Ovary (tissue), 3 donors: ENCODE results near the gene PARP9.

Experiments
- EP300 ChIP-seq: sonication (generic); formaldehyde crosslinking; IDR thresholded peaks from one replicate; pipeline ENCODE4 v1.6.1; 2017; ENCODE audit warnings: antibody characterized with exemption
- TF ChIP-seq, protein P1 (sequence below), 3 donors: fragments of 450-650 bp in 2 of 3; fragments of 200-600 bp in 1 of 3; IDR thresholded peaks; one replicate each; pipeline versions ENCODE4 v1.5.1 to v1.8.0; 2016 to 2022; ENCODE audit warnings: antibody characterized with exemption in 3 of 3, mild to moderate bottlenecking in 1 of 3
- donor health status: DM: no; HTN: no; CAD: no.

DNA sequence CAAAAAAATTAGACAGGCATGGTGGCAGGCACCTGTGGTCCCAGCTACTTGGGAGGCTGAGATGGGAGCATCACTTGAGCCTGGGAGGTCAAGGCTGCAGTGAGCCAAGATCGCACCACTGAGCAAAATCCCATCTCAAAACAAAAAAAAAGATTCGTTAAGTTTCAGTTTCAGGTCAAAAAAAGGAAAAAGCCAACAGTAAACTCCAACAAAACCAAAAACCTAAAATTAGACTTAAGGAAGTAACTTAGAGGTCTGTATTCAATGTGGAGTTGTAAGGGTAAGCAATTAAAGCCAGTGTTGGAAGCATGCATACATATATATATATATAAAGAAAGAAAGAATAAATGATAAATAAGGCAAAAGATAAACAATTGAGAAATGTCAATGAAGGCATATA is 61.2 kb downstream of the PARP9 start:
- TF ChIP-seq, protein P1, sequence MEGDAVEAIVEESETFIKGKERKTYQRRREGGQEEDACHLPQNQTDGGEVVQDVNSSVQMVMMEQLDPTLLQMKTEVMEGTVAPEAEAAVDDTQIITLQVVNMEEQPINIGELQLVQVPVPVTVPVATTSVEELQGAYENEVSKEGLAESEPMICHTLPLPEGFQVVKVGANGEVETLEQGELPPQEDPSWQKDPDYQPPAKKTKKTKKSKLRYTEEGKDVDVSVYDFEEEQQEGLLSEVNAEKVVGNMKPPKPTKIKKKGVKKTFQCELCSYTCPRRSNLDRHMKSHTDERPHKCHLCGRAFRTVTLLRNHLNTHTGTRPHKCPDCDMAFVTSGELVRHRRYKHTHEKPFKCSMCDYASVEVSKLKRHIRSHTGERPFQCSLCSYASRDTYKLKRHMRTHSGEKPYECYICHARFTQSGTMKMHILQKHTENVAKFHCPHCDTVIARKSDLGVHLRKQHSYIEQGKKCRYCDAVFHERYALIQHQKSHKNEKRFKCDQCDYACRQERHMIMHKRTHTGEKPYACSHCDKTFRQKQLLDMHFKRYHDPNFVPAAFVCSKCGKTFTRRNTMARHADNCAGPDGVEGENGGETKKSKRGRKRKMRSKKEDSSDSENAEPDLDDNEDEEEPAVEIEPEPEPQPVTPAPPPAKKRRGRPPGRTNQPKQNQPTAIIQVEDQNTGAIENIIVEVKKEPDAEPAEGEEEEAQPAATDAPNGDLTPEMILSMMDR (IDR thresholded peaks at IDR 0.05): no peak
- TF ChIP-seq EP300: no peak
